ENCODE data around the gene FUNDC2. TPM values are rescaled to one million over a fixed set of nuclear protein-coding genes. Genes with fewer than 3 reads are reported as not detected.

The FUNDC2 gene, protein sequence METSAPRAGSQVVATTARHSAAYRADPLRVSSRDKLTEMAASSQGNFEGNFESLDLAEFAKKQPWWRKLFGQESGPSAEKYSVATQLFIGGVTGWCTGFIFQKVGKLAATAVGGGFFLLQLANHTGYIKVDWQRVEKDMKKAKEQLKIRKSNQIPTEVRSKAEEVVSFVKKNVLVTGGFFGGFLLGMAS
- total RNA-seq, result 38.8 and 47.2 TPM in 2 replicates

DNA sequence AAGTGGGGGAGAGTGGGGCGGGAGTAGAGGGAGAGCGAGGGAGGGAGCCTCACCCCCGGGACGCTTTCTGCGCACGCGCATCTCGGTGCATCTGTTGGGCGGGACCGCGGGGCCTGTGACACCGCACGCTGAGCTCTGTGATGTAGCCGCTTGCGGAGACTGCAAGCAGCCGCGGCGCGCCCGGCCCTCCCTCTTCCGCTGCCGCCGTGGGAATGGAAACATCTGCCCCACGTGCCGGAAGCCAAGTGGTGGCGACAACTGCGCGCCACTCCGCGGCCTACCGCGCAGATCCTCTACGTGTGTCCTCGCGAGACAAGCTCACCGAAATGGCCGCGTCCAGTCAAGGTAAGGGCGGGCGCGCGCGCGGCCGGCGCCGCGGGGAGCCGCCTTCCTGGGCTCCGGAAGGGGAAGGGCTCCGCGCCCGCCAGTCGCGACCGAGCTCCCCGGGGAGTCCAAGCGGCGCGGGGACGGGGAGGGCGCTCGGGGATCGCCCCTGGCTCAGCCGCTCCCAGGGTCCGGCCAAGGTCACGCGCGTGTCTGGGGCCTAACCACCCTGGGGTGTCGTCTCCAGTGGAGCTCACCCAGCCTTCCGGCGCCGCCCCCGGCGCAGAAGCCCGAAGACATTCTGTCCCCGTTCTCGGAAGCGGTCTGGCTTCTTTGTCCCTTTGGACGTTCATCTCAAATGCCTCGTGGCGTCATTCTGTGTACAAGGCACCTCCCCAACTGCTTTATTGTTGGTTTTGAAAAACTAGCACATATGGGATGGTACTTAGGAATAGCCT lies at the start of gene FUNDC2:
Gene FUNDC2, plus strand, starts transcription at position 118 of the 782 bp plus-strand sequence. Its CDS starts 95 bp downstream, at position 213.

DNA sequence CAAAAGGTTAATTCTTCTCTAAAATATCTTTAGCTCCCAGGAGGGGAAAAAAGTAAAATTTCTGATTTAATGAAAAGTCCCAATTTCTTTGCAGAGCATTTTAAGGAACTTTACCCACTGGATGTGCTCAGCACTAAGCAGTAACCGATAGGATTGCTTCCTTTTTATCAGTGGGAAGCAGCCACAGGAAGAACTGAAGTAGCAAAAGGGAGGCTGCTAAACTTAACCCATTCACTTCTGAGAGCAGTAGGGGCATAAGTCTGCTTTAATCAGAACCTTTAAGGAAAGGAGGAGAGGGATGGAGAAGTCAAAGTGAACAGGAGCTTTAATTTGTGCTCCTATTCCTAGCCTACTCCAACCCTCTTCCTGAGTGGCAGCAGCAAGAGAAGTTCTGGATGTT lies 4.1 kb upstream of the FUNDC2 start, which contains the start of gene F8:
Gene F8, minus strand, starts transcription at position 139 of the 400 bp plus-strand sequence. CDS start 171 bp downstream, outside the sequence.

DNA sequence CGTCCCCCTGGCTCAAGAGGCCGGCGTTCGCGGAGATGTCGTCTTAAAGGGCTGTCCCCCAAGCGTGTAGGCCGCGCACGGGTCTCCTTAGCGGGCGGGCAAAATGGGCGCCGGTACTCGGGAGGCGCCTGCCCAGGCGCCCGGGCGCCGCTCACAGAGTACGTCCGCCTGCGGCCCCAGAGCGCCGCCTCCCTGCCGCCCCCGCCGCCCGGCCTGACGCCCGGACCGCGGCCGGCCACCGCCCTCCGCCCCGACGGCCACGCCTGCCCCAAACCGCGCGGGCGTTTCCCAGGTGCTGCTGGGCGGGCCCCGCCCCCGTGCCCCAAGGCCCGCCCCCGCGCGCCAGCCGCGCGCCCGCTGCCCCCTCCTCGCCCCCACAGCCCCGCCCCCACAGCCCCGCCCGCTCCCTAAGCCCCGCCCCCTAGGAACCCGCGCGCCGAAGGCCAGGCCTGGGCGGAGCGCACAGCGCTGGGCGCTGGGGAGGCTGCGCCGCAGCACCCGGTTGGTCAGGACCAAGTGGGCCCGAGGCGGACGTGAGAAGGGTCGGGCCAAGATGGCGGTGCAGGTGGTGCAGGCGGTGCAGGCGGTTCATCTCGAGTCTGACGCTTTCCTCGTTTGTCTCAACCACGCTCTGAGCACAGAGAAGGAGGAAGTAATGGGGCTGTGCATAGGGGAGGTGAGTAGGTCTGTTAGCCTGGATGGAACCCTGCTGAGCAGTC lies 44.5 kb downstream of the FUNDC2 start, which contains the start of the genes BRCC3, CMC4 and MTCP1:
Gene BRCC3, plus strand, starts transcription at position 534 of the 719 bp plus-strand sequence. Its CDS starts 20 bp downstream, at position 554.
Gene CMC4, minus strand, starts transcription at position 162 of the 719 bp plus-strand sequence. CDS start 7,113 bp downstream, outside the sequence.
Gene MTCP1, minus strand, starts transcription at position 162 of the 719 bp plus-strand sequence. CDS start 5,126 bp downstream, outside the sequence.

Other genes with a start within 250 kb of the FUNDC2 start
- gene MPP1, start 221.4 kb upstream of the FUNDC2 start, total RNA-seq, result 13.4 and 17.9 TPM in 2 replicates
- not detected in 2 replicates for gene SMIM9, start 192.2 kb upstream of the FUNDC2 start, total RNA-seq
- gene F8A1, start 140.5 kb upstream of the FUNDC2 start, total RNA-seq, result 1.8 and 4.6 TPM in 2 replicates
- gene F8, start 4.1 kb upstream of the FUNDC2 start, total RNA-seq, result 2.4 and 2.9 TPM in 2 replicates
- 9.0 and 13.4 TPM in 2 replicates for gene CMC4, start 44.3 kb downstream of the FUNDC2 start, total RNA-seq
- 0.30 and 3.1 TPM in 2 replicates for gene MTCP1, start 44.3 kb downstream of the FUNDC2 start, total RNA-seq
- gene BRCC3, start 44.7 kb downstream of the FUNDC2 start, total RNA-seq, result 12.2 and 23.4 TPM in 2 replicates
- gene VBP1, start 189.6 kb downstream of the FUNDC2 start, total RNA-seq, result 60.9 and 79.1 TPM in 2 replicates
- 0.69 and 1.5 TPM in 2 replicates for gene RAB39B, start 237.6 kb downstream of the FUNDC2 start, total RNA-seq